GM19438 (cell line): ENCODE results near the gene SOCS6.
"Not testable (repeated sequence)": the region's sequence is repeated elsewhere in the genome, so short reads cannot be mapped to it uniquely, and the experiment has no call there.

Experiments used
- ATAC-seq: cut with Tn5 transposase; IDR thresholded peaks from one replicate; pipeline ENCODE4 v1.9.1; 2021; ENCODE audit warnings: low read depth; ENCODE audit not compliant: unreplicated experiment

The SOCS6 gene

DNA sequence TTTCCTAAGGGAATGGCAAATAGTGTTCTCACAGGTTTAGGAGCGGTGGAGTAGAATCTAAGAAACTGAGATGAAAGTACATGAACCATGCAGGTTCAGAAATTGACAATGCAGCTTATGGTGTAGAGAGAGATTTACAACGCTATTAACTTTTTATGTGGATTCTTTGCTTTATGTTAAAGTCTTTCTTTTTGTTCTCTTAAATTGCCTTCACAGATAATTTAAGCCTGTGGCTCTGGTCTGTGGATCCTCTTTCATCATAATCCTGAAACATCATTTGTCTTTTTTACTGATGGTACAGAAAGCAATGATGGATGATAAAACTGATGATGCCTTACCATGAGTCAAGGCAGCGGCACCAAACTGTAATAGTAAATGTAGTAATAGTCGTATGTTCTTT lies 30.3 kb downstream of the SOCS6 start:
- no peak for ATAC-seq

DNA sequence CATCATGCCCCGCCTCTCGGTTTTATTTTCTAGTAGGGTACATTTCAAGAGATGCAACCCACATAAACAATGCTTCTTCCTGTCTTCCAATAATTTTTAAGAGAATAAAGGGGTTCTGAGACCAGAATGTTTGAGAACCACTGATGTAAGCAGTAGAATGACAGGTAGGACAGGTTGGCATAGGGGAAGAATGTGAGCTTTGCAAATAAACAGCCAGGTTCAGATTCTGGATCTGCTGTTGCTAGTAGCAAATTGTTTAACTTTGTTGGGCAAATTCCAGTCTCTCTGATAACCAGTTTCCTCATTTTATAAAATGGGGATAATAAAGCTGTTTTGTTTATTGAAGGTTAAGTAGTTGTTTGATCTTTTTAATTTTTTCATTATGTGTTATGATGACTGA lies 32.8 kb downstream of the SOCS6 start:
- no peak for ATAC-seq

DNA sequence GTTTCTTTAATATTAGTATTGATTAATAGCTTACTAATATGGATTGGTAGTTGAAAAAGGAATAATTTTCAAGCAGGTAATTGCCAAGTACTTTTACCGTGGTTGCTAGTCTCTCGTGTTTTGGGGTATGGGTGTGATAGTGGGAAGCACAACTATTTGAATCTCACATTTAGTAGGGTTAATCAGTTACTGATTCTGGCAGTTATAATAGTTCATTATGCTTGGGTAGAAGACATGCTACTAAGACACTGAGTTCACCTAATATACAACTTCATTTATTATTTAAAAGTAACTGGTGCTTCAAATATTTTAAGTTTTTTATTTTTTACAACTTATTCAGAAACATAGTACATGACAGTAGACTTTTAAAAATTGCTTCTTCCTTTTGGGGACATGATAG lies 33.5 kb downstream of the SOCS6 start:
- no peak for ATAC-seq

DNA sequence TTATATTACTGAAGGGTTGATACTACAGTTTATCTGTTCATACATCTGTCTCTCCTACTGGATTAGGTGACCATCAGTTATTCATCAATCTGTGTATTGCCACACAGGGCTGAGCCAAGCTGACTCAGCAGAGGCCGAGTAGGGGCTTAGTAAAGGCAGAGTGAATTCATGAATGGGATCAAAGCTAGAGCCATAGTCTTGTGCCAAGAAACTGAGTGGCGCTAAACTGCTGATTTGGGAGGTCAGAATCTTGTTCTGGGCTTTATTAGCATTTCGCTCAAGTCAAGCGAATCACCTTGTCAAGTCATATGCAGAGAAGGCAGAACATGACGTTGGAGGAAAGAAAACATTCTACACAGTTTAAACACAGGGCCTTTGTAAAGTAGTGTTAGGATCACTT lies 34.1 kb downstream of the SOCS6 start:
- no peak for ATAC-seq

DNA sequence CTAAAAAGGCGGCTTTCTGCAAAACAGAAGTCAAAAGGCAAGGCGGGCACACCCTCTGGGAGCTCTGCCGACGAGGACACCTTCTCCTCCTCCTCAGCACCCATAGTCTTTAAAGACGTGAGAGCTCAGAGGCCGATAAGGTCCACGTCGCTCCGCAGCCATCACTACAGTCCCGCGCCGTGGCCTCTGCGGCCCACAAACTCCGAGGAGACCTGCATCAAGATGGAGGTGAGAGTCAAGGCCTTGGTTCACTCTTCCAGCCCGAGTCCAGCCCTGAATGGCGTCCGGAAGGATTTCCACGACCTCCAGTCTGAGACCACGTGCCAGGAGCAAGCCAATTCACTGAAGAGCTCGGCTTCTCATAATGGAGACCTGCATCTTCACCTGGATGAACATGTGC lies 36.1 kb downstream of the SOCS6 start:
- ATAC-seq, result no peak

DNA sequence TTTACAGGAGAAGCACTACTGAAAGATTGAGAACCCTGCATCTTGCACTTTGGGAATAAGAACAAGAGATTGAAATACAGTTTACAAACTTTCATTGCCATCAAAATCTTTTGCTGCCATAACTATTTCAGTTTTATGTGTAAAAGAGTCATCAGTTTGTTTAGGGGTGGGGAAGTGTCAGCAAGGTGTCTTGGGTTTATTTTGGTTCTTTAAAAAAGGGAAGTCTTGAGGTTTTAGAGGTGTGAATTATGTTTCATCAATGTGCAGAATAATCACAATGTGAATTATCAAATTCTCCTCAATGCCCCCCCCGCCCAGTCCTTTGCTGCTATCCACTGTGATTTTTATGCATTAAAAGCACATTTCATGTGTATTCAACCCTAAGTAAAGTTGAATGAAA lies 37.4 kb downstream of the SOCS6 start:
- no peak for ATAC-seq

DNA sequence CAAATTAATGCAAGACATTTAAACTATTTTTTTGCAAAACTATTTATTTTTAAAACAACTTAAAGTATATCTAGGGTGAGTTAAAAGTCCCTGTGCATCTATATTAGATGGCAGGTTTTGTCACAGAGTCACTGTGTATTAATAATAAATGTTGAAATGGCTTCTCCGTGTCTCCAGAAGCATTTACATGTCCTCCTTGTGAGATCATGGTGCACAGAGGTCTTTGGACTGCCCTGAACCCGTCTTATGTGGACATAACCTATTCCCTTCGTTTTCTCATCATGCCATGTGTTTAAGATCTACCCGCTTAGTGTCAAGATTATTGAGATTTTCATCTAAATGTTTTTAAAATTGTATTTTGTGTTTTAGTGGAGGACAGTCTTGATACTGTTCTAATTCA lies 39.3 kb downstream of the SOCS6 start:
- ATAC-seq, result no peak

DNA sequence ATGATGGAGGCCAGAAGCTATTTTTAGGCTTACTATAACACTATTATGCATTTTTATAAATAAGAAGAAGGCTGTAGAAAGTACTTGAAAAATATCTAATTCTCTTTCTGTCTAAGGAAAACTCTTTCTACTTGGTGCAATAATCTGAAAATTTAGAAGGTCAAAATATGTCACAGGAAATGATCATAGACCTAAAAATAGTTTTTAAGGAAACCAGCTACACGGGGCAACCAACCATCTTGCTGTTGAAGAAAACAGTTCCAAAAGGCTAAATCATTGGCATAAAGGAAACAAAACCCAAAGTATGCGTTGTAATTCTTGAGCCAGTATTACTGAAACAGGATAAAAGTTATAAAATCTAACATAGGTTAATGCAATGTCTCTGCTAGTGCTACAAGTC lies 40.2 kb downstream of the SOCS6 start:
- no peak for ATAC-seq

DNA sequence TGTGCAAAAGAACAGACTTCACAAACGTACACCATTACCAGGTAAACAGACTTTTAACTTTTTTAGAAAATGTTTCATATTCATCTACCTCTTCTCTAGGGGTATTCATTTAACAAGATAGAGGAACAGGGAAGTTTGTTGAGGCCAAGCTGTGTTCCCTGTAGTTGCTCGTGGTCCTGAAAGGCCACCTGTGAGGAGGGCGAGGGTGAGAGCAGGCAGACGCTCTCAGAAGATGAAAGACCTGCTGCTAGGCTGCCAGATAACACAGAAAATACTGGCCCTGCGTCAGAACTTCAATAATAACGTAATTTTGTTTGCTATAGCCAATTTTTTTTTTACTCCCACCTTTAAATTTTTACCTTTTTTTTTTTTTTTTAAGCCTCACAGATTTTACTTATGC lies 42.0 kb downstream of the SOCS6 start:
- ATAC-seq, result no peak

DNA sequence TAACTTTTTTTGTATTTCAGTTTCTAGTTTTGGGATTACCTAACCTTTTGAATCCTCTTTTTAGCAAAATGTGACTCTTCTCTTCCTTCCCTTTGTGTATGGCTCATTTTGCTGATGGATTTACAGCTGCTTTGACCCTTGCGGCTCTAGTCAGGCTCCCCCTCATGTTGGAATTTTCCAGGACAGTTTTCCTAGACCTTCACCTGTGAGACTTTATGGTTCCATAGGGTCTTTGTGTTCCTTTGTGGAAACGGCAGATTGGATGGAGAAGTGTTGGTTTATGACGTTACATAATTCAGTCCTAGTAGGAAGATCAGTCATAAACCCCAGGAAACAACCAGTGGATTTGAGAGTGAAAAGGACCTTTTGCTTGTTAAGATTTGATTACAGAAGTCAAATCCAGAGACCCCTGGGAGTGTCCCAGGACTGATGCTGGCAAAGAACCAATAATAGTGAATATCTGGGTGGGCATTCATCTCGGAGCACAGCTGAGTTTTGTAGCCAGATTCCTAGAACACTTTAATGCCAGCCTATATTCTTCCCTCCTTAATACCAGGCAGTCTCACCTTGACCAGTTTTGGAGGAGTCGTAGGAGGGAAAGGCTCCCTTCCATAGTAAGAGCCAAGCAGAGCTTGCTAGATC lies 42.7 kb downstream of the SOCS6 start:
- no peak for ATAC-seq

DNA sequence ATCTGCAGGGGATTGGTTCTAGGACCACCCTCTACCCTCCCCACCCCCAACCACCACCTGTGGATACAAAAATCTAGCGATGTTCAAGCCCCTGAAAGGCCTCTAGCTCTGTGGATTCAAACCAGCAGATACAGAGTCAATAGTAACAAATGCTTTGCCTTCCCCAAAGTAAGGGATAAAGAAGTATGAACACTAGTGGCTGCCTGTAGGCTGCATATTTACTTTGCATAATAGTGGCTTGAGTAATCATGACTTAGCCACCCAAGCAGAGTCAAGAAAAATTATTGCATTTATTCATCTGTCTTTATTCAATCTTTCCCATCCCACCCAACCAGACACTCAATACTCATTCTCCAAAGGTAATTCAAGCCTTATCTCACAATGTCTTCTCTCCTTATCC lies 43.8 kb downstream of the SOCS6 start:
- no peak for ATAC-seq

DNA sequence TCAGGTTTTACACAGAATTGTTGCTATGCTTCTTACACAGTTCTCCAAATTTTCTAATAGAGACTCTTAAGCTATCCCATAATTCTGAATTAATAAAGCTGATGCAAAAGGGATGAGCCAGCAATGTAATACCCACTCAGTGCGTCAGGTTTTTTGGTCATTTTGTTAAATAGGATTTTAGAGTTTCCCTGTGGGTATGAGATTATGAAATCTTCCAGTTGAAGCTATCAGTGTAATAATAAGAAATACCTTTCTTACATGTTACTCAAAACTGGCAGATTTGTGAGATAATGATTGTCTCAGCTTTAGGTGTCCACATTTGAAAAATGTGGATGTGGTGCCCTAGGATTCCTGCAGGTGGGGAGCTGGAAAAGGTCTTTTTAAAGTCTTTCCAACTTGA lies 44.5 kb downstream of the SOCS6 start:
- ATAC-seq, result no peak

DNA sequence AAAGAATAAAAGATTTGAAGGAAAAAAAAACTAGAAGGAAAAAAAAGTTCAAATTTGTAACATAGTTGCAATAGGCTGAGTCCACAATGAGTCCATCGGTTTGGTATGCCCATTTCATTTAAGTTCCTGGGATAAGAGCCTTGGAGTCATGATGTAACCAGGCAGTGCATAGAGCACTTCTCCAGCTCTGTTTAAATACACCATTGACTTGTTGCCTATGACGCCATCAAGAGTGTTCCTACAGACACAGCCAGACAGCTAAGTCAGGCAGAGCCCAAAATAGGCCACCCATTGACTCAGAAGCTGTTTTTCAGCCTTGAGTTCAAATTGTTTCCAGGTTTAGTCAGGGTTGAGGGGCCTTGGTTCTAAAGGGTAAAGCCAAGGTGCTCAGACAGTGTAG lies 44.9 kb downstream of the SOCS6 start:
- no peak for ATAC-seq

DNA sequence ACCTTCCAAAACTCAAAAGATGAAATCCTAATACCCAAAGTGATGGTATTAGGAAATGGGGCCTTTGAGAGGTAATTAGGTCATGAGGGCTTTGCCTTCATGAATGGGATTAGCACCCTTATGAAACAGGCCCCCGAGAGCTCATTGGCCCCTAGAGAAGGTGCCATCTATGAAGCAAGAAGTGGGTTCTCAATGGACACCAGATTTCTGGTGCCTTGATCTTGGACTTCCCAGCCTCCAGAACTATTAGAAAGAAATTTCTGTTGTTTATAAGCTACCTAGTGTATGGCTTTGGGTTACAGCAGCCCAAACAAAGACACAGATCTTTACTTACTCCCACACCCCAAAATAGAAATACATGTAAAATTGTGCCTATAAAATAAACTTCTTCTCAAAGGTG lies 45.4 kb downstream of the SOCS6 start:
- no peak for ATAC-seq

DNA sequence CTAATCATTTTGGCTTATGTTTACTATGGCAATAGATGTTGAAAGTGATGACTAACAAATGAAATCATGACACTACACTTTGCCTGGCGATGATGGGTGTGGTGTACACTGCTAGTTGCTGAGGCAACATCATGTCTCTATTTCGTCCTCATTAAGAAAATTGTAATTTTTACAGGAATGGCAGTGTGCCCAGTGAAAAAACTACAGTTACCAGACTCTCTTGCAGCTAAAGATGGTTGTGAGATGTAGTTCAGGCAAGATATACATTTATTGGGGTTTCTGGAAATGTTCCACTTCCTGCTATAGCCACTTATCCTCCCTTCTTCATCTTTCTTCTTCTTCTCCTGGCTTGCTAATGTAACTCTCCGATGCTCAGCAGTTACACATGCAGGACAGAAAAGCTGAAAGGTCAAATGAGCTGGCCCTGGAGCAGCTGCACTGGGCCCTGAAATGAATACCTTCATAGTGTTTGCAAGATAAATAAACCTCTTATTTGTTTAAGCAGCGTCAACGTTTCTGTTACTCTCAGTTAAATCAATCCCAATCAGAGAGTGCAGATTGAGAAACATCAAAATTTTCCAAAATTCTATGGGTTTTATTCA lies 46.0 kb downstream of the SOCS6 start:
- ATAC-seq, result no peak

DNA sequence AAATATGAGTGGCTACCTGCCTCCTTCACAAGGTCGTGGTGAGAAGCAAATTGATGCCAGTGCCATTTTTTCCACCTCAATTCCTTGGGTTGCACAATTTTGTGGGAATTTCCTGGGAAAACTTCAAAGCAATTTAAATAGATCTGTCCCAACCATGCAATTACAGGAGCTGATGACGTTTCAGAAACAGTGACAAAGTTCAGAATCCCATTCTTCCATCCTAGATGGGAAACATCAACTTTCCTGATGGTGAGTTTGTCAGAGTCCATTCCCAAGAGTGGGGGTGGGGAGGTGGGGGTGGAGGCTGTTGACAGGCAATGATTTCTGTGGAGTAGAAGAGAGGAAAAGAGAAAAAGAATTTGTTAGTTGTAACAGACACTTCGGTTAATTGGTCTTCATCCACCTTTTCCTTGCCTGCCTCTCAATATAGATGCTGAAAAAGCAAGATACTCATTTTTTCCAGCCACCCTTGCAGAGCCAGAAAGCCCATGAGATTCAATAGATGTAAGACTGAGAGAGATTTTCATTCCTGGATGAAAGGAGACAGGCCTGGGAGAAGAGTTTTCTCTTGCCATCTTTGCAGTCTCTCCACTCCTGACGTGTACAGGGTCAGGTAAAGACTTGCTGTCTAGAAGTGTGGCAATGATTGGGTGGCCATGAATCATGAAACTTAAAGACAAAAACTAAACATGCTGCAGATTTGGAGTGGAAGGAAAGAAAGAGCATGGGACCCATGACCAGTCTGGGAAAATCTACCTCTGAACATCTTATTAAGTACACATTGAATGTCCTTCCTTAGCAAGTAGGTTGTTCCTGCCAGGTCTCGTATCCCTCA lies 47.3 kb downstream of the SOCS6 start:
- ATAC-seq, result no peak

DNA sequence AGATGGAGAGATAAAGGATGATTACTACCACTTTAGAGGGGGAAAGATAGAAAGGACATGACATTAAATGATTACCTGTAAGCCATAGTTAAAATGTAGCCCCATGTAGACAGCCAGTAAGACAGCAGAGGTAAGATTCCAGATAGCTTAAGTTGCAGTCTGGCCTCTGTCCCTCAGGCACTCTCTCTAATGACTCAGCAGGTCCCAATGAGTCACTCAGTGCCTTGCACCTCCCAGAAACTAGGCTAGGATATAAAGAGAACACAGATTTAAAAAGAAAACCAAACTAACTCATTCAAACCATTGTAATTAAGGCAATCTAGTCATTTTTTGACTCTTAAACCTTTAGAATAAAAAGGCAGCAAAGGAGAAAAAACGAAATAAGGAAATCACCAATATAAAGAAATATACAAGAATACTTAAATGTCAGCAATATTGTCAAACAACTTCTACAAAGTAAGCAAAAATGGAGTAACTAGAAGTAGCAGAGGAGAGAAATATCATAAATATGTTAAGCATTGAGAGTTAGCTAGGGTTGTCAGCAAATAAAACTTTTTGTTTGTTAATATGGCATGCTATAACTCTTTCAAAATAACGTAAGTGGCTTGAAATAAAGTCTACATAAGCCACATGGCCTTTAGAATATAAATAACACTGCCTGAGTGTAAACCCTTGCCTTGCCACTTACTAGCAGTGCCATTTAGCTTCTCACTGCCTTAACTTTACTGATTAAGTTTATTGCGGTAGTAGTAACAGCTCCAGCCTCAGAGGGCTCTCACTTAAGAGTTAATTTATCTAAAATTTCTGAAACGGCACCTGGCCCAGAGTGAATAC lies 48.5 kb downstream of the SOCS6 start:
- ATAC-seq, result no peak

DNA sequence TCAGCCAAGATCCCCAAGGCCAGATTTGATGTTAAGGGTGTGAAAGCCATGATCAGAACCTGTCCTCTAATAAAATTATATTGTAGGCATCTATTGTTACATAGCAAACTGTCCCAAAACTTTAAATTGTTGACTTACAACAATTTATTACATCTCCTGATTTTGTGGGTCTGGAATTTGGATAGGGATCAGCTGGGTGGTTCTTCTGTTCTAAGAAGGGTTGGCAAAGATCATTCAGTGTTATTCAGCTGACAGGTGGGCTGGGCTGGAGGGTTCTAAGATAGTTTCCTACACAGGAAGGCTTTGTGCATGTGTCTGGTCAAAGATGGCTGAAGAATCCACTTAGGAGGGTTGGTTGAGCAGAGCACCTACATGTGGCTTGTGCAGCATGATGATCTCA lies 50.0 kb downstream of the SOCS6 start:
- ATAC-seq, result no peak

DNA sequence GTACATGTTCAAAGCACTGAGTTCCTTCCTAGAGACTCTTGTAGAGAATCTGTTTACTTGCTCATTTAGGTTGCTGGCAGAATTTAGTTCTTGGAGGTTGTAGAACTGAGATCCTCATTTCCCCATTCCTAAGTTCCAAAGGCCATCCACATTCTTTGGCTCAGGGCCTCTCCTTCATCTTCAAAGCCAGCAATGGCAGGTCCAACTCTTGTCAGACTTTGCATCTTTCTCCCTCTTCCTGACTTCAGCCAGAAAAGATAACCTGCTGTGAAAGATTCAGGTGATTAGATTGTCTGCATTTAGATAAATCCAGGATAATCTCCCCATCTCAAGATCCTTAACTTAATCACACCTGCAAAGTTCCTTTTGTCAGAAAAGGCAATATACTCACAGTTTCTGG lies 51.1 kb downstream of the SOCS6 start:
- no peak for ATAC-seq

DNA sequence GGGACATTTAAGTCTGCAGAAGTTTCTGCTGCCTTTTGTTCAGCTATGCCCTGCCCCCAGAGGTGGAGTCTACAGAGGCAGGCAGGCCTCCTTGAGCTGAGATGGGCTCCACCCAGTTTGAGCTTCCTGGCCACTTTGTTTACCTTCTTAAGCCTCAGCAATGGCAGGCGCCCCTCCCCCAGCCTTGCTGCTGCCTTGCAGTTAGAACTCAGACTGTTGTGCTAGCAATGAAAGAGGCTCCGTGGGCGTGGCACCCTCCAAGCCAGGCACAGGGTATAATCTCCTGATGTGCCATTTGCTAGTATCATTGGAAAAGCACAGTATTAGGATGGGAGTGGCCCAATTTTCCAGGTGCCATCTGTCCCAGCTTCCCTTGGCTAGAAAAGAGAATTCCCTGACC lies 59.6 kb downstream of the SOCS6 start:
- ATAC-seq, result not testable (repeated sequence)

DNA sequence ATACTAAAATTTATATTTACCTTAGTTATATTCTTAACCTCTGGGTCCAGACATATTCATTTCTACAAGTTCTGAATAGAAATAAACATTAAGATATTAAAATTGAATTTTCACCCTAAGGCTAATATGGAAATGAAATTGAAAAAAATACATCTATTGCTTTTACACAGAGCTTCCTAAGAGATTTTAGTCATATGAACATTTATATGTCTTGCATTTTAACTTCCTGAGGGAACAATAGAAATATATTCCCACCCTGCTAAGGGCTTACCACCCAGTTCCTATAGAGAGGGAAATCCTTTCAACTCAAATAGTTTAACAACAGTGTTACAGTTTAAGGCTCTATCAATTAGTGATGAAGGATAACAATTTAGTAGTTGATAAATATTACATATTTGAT lies 60.5 kb downstream of the SOCS6 start:
- no peak for ATAC-seq
